DMS114 treated with DMSO at 0.1 percent for 48 hours (cell line): ENCODE measurements around the gene LRFN5.
"Not testable (repeated sequence)": the region's sequence is repeated elsewhere in the genome, so short reads cannot be mapped to it uniquely, and the experiment has no call there.

Experiments used
- DNase-seq: peaks from one replicate; lab custom pipeline; 2025; ENCODE audit not compliant: unreplicated experiment; lab: John Stamatoyannopoulos, UW

The LRFN5 gene

DNA sequence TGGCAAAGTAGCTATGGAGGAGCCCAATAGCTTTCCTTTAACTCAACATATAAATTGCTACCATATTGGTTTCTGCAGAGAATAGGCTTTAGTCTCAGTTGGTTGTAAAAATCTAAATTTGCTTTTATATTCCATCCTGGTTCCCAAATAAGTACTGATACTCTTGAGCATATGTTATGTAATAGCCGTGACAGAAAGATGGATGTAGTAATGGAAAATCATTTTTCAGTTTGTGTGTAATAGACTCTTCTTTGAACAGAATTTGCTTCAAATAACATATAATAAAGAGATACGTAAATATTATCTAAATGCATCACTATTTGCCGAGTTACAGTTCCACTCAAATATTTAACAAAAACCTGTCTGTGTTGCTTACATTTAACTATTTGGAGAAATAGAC is 271.6 kb downstream of the LRFN5 start:
- no peak for DNase-seq

DNA sequence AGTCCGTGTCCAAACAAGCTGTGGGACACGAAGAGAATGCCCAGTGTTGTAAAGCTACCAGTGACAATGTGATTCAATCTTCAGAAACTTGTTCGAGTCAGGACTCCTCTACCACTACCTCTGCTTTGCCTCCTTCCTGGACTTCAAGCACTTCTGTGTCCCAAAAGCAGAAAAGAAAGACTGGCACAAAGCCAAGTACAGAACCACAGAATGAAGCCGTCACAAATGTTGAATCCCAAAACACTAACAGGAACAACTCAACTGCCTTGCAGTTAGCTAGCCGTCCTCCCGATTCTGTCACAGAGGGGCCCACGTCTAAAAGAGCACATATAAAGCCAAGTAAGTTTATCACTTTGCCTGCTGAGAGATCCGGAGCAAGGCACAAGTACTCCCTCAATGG is 284.9 kb downstream of the LRFN5 start:
- DNase-seq = no peak

DNA sequence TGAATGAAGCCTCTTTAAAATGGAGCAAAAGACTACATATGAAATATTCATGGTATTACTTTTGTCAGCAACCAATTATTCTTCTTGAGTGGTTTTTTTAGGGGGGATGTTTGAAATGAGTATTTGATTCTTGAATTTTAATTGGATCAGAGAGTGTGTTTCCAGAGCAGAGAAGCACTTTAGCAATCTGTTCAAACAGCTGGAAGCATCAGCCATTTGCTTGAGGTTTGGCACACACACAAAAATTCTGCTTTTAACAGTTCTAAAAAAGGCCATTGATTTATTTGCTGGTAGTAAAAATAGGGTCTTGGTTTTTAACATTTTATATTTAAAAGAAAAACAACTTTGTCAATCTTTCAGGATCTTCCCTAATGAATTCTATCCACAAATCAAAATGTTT is 292.7 kb downstream of the LRFN5 start:
- no peak for DNase-seq

DNA sequence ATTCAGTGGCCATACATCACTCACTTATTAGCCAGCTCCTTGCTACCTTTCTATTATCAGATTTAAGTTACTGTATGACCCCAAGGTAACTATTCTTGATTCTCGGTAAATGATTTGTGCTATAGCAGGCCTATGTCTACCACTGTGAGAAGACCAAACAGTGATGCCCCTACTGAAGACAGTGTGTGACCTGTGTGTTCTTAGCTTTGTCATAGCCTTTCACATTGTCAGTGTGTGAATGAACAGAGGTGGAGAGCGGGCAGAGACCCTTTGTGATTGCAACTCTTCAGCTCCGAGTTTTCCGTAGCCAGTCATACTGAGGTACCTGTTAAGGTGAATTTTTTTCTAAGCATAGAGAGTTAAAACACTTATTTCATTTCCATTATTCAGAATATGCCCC is 294.0 kb downstream of the LRFN5 start:
- DNase-seq = no peak

DNA sequence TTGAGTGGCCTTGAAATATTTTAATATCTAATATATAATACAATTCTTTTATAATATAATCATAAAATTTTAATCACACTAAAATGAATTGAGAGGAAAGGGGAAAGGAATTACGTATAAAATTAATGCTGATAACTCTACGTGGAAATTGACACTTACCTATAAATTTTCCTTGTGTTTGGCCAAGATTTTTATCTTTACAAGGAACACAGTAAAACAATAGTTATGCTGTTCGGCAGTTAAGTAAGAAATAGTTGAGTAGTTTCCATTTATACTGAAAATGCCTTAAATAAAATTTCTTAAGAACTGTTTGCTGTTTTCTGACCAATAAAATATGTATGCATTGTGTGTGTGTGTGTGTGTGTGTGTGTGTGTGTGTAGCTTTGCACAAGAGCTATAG is 294.4 kb downstream of the LRFN5 start:
- DNase-seq = no peak

DNA sequence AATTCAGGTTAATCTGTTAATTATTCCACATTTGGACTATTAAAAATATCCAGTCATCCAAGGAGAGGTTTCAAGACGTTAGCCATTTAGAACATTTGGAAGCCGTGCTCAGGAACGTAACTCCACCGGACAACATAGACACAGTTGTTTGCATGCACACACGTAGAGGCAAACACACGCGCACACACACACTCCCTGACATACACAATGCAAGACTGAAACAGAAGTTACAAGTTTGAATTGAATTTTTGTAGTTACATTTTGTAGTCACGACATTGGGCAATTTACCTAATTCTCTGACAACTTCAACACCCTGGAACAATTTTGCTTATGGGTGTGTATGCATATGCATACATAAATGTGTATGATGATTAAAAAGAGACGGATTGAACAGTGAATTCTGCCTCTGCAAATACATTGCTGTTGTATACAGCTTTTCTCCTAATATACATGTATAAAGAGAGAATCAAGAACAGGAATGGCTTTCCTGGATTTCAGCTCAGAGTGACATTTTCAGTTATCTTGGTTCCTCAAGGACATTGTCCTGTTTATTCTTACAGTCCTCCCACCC is 298.8 kb downstream of the LRFN5 start:
- no peak for DNase-seq

DNA sequence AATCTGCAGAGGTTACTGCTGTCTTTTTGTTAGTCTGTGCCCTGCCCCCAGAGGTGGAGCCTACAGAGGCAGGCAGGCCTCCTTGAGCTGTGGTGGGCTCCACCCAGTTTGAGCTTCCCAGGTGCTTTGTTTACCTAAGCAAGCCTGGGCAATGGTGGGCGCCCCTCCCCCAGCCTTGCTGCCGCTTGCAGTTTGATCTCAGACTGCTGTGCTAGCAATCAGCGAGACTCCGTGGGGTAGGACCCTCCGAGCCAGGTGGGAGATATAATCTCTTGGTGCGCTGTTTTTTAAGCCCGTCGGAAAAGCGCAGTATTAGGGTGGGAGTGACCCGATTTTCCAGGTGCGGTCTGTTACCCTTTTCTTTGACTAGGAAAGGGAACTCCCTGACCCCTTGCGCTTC is 304.5 kb downstream of the LRFN5 start:
- not testable (repeated sequence) for DNase-seq

DNA sequence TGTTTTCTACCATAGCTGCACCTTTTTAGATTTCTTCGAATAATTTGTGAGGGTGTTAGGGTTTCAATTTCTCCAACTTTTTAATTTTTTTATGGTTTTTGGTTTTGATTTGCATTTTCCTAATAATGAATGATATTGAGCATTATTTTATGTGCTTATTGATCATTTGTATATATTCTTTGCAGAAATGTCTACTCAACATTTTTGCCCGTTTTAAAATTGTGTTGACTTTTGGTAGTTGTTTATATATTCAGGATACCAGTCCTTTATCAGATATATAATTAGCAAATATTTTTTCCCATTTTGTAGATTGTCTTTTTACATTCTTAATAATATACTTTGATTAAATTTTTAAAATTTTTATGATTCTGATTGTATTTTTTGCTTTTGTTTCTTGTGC is 306.7 kb downstream of the LRFN5 start:
- DNase-seq = no peak

DNA sequence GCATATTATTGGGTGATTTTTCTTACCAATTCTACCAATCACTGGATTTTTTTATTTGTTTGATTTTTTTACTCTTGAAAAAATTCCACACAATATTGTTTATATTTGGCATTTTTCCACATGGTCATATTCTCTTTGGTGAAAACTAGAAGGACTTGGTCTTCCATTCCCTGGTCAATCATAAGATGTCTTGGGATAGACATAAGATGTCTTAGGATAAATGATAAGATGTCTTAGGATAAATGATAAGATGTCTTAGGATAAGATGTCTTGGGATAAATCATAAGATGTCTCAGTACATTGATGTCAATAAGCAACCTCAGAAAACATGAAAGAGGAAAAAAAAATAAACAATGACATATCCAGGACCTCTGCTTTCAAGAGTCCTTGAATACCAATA is 309.1 kb downstream of the LRFN5 start:
- no peak for DNase-seq

DNA sequence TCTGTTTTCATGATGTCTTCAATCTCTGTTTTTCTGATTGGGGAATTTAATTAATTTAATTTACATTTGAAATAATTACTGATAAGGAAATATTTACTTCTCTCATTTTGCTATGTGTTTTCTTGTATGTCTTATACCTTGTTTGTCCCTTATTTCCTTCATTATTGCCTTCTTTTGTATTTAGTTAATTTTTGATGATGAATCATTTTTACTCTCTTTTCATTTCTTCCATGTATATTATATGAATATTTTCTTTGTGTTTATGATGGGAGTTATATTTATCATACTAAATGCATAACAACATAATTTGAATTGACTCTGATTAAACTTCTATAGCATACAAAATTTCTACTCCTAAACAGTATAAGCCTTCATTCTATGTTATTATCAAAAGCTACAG is 309.6 kb downstream of the LRFN5 start:
- DNase-seq = no peak

DNA sequence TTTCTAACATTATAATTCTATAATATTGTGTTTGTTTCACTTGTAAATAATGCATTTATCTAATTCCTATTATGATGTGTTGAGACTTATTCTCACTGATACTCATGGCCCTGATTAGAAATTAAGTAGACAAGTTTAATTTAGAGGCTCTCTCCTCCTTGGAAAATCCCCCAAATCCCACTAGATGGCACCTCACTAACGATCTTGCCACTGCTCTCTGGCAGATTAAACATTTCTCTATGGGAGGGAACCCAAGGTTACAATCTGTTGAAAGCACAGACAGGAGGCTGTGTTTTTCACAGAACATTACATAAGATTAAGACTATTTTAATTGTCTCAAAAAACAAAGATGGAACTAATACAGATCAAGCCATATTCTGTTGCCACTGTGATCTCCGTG is 318.7 kb downstream of the LRFN5 start:
- peak; percentile 5 for DNase-seq

DNA sequence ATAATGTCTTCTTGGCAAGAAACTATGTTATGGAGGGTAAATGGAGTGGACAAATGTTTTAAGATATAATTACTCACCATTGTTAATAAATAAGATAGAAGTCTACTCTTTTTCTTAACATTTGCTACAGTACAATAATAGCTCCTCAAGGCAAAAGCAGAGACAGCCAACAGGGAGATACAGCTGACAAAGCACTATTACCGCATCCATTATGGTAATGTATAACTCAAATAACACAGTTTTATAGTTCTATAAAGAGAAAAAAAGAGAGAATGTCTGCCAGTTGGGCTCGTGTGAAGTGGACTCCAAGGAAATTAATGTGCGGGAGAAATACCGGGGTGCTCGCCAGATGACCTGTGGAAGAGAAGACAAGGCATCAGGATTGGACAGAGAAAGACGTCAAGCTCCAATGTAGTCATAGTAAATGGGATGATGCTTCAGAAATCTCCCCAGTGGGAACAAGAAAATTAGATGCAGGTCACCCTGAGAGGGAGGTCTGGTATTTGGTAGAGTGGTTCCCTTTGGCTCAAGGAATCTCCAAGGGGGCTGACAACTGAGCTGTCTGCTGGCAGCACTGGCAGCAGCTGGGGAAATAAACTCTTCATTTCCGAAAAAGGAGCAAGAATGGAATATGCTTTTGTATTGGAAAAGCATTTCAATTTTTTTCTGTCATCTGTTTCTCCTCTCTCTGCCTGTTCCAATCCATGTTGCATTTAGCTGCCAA is 343.9 kb downstream of the LRFN5 start:
- no peak for DNase-seq
